ENCODE results near the gene CEPT1.

Gene CEPT1

DNA sequence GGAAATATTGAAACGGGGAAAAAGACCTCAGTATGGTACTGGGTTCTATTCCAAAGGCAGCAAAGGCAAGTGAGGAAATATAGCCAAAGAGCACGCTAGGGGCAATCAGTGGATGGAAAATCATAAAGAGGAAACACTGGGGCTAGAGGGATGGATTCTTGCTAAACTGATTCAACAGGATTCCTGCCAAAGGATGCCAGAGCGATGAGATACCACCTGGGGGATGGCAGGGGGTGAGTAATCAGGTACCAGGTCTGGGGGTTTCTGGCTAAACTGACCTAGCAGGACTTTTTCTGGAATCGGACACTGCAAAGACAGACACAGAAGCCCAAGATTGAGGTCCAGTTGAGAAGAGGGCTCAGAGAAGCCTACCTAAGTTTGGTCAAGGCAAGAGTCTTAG, 94.2 kb downstream of the CEPT1 start:
- DNase-seq = no peak
